ENCODE measurements around the gene ARHGEF2.

Gene ARHGEF2

GRCh38 chr1:155971910-155972809 is 6.2 kb downstream of the ARHGEF2 start:
- no peak for DNase-seq (ENCODE audit: low spot score)

- peak; percentile 87 for DNase-seq (ENCODE audit: low spot score)
These were observed 7.7 kb downstream of the ARHGEF2 start for GRCh38 chr1:155970531-155971167.

- DNase-seq (ENCODE audit: low spot score), result no peak
These were observed 9.0 kb downstream of the ARHGEF2 start for GRCh38 chr1:155969377-155969791.

GRCh38 chr1:155968670-155969069 is 9.7 kb downstream of the ARHGEF2 start:
- DNase-seq (ENCODE audit: low spot score), result no peak

- no peak for DNase-seq (ENCODE audit: low spot score)
These were observed 10.3 kb downstream of the ARHGEF2 start for GRCh38 chr1:155968051-155968400.

- no peak for DNase-seq (ENCODE audit: low spot score)
These were observed 10.9 kb downstream of the ARHGEF2 start for GRCh38 chr1:155967341-155968050.

GRCh38 chr1:155966750-155967149 is 11.6 kb downstream of the ARHGEF2 start:
- no peak for DNase-seq (ENCODE audit: low spot score)

- DNase-seq (ENCODE audit: low spot score), result no peak
These were observed 12.2 kb downstream of the ARHGEF2 start for GRCh38 chr1:155966135-155966534.

- no peak for DNase-seq (ENCODE audit: low spot score)
These were observed 14.2 kb downstream of the ARHGEF2 start for GRCh38 chr1:155964193-155964592.

GRCh38 chr1:155962599-155963211 is 15.6 kb downstream of the ARHGEF2 start:
- DNase-seq (ENCODE audit: low spot score), result no peak

- DNase-seq (ENCODE audit: low spot score), result peak; percentile 90
These were observed 16.4 kb downstream of the ARHGEF2 start for GRCh38 chr1:155961937-155962336.

GRCh38 chr1:155960081-155960745 is 18.1 kb downstream of the ARHGEF2 start:
- no peak for DNase-seq (ENCODE audit: low spot score)

- DNase-seq (ENCODE audit: low spot score), result no peak
These were observed 20.9 kb downstream of the ARHGEF2 start for GRCh38 chr1:155957411-155957915.

- DNase-seq (ENCODE audit: low spot score), result no peak
These were observed 23.7 kb downstream of the ARHGEF2 start for GRCh38 chr1:155954645-155955044.

GRCh38 chr1:155952505-155952890 is 25.8 kb downstream of the ARHGEF2 start:
- DNase-seq (ENCODE audit: low spot score), result no peak

GRCh38 chr1:155951753-155952504 is 26.4 kb downstream of the ARHGEF2 start:
- no peak for DNase-seq (ENCODE audit: low spot score)

- no peak for DNase-seq (ENCODE audit: low spot score)
These were observed 27.5 kb downstream of the ARHGEF2 start for GRCh38 chr1:155950829-155951228.

- no peak for DNase-seq (ENCODE audit: low spot score)
These were observed 30.6 kb downstream of the ARHGEF2 start for GRCh38 chr1:155947741-155948140.

GRCh38 chr1:155947292-155947691 is 31.1 kb downstream of the ARHGEF2 start:
- DNase-seq (ENCODE audit: low spot score), result no peak

GRCh38 chr1:155946633-155947219 is 31.6 kb downstream of the ARHGEF2 start:
- DNase-seq (ENCODE audit: low spot score), result no peak

- DNase-seq (ENCODE audit: low spot score), result no peak
These were observed 33.9 kb downstream of the ARHGEF2 start for GRCh38 chr1:155944444-155944799.

Data from GM03348 (cell line).